ENCODE results near the gene ELP1.
A peak's percentile ranks its signal among the peaks of the same experiment; 100 is the strongest.

ELP1 gene

GRCh38 chr9:108939975-108940374, 6.1 kb upstream of the ELP1 start:
- Histone ChIP-seq H3K9ac (ENCODE audit: low read length) (no peak overlapping the region), H3K23ac (ENCODE audit: low read length in 2 of 2) (no peak overlapping the region)
- 100% methylated on average over 3 of the region's 4 CpGs for WGBS

GRCh38 chr9:108937561-108938305, 3.8 kb upstream of the ELP1 start:
- Histone ChIP-seq H3K4me1 (ENCODE audit: control insufficient read depth, insufficient read depth, low read depth, low read length) (no peaks in the 10 kb centered on the region), H3K27me3 (ENCODE audit: control insufficient read depth in 1 of 2, insufficient read depth in 1 of 2, low read length in 2 of 2) (no peaks in the 10 kb centered on the region), H4K8ac (ENCODE audit: low read length) (no peak overlapping the region), H3K79me1 (replicated peaks; ENCODE audit: low read length, poor library complexity, severe bottlenecking) (peaks cover 13% of the 10 kb centered on the region), H3K4me2 (ENCODE audit: low read length, poor library complexity, severe bottlenecking) (no peak overlapping the region), H3K4me3 (ENCODE audit: insufficient read depth in 1 of 2, low read depth in 1 of 2, low read length in 2 of 2) (no peak overlapping the region), H3K9ac (ENCODE audit: low read length) (no peak overlapping the region), H2BK12ac (ENCODE audit: low read length in 2 of 2) (no peak overlapping the region), H2BK5ac (ENCODE audit: low read depth, low read length, poor library complexity, severe bottlenecking) (no peak overlapping the region), H3K14ac (ENCODE audit: low read length in 2 of 2) (no peak overlapping the region), H2BK15ac (ENCODE audit: low read depth, poor library complexity, severe bottlenecking) (no peak overlapping the region), H4K91ac (ENCODE audit: low read length) (no peak overlapping the region), H2AFZ (ENCODE audit: low read depth, low read length) (no peak overlapping the region), H3K18ac (ENCODE audit: low read depth in 1 of 2, low read length in 2 of 2) (no peak overlapping the region), H3K4ac (ENCODE audit: low read depth in 1 of 2, low read length in 2 of 2) (no peak overlapping the region), H3K27ac (ENCODE audit: low read length, poor library complexity, severe bottlenecking) (no peak overlapping the region), H2BK120ac (ENCODE audit: low read depth, low read length) (no peak overlapping the region), H3K23ac (ENCODE audit: low read length in 2 of 2) (no peak overlapping the region), H2AK5ac (ENCODE audit: low read length, severe bottlenecking) (no peak overlapping the region), H3K9me3 (ENCODE audit: control insufficient read depth, low read length) (no peaks in the 10 kb centered on the region), H3K36me3 (ENCODE audit: control insufficient read depth in 1 of 2, insufficient read depth in 2 of 2, low read depth in 1 of 2, low read length in 2 of 2) (peaks cover 0 to 65% of the 10 kb centered on the region in 2 experiments)
- 96% methylated on average over 3 of the region's 5 CpGs for WGBS
- no peak for DNase-seq

More at GRCh38 chr9:108939975-108940374, 6.1 kb upstream of the ELP1 start:
- H3K4me3 ChIP-seq (ENCODE audit: insufficient read depth in 1 of 2, low read depth in 1 of 2, low read length in 2 of 2) = no peak overlapping the region
- H2BK12ac ChIP-seq (ENCODE audit: low read length in 2 of 2) = no peak overlapping the region
- no peaks in the 10 kb centered on the region for H3K4me1 ChIP-seq (ENCODE audit: control insufficient read depth, insufficient read depth, low read depth, low read length)
- no peak overlapping the region for H2BK120ac ChIP-seq (ENCODE audit: low read depth, low read length)
- H4K8ac ChIP-seq (ENCODE audit: low read length) = no peak overlapping the region
- H2BK15ac ChIP-seq (ENCODE audit: low read depth, poor library complexity, severe bottlenecking) = no peak overlapping the region
- DNase-seq = no peak
- H4K91ac ChIP-seq (ENCODE audit: low read length) = no peak overlapping the region
- no peaks in the 10 kb centered on the region for H3K9me3 ChIP-seq (ENCODE audit: control insufficient read depth, low read length)
- no peaks in the 10 kb centered on the region for H3K27me3 ChIP-seq (ENCODE audit: control insufficient read depth in 1 of 2, insufficient read depth in 1 of 2, low read length in 2 of 2)
- H3K14ac ChIP-seq (ENCODE audit: low read length in 2 of 2) = no peak overlapping the region
- no peak overlapping the region for H2AK5ac ChIP-seq (ENCODE audit: low read length, severe bottlenecking)
- no peak overlapping the region for H3K4ac ChIP-seq (ENCODE audit: low read depth in 1 of 2, low read length in 2 of 2)
- H2AFZ ChIP-seq (ENCODE audit: low read depth, low read length) = no peak overlapping the region
- H3K27ac ChIP-seq (ENCODE audit: low read length, poor library complexity, severe bottlenecking) = no peak overlapping the region
- peaks cover 10% of the 10 kb centered on the region for H3K79me1 ChIP-seq (replicated peaks; ENCODE audit: low read length, poor library complexity, severe bottlenecking)
- H3K4me2 ChIP-seq (ENCODE audit: low read length, poor library complexity, severe bottlenecking) = no peak overlapping the region
- H3K18ac ChIP-seq (ENCODE audit: low read depth in 1 of 2, low read length in 2 of 2) = no peak overlapping the region
- peaks cover 0 to 84% of the 10 kb centered on the region in 2 experiments for H3K36me3 ChIP-seq (ENCODE audit: control insufficient read depth in 1 of 2, insufficient read depth in 2 of 2, low read depth in 1 of 2, low read length in 2 of 2)
- no peak overlapping the region for H2BK5ac ChIP-seq (ENCODE audit: low read depth, low read length, poor library complexity, severe bottlenecking)

GRCh38 chr9:108934323-108934893, 484 bp upstream of the ELP1 start, which contains the start of gene ABITRAM:
TSS of gene ABITRAM (plus strand) at chr9:108934400. CDS start at chr9:108934487, 87 bp downstream.
- H2BK120ac ChIP-seq (ENCODE audit: low read depth, low read length) = peak within 1 kb of the TSS; percentile 83
- H3K36me3 ChIP-seq (ENCODE audit: control insufficient read depth in 1 of 2, insufficient read depth in 2 of 2, low read depth in 1 of 2, low read length in 2 of 2) = peaks cover 2 to 39% of the 10 kb centered on the region in 2 experiments
- H3K4me3 ChIP-seq (ENCODE audit: insufficient read depth in 1 of 2, low read depth in 1 of 2, low read length in 2 of 2) = peak within 1 kb of the TSS; percentile 96 to 98
- H2AFZ ChIP-seq (ENCODE audit: low read depth, low read length) = peak within 1 kb of the TSS; percentile 100
- H3K4ac ChIP-seq (ENCODE audit: low read depth in 1 of 2, low read length in 2 of 2) = peak within 1 kb of the TSS; percentile 79 to 90
- H3K23ac ChIP-seq (ENCODE audit: low read length in 2 of 2) = peak within 1 kb of the TSS in 1 of 2 experiments; percentile 83
- H3K18ac ChIP-seq (ENCODE audit: low read depth in 1 of 2, low read length in 2 of 2) = peak within 1 kb of the TSS; percentile 89 to 95
- no peaks in the 10 kb centered on the region for H3K9me3 ChIP-seq (ENCODE audit: control insufficient read depth, low read length)
- peak within 1 kb of the TSS in 1 of 2 experiments; percentile 86 for H2BK12ac ChIP-seq (ENCODE audit: low read length in 2 of 2)
- peak; percentile 86 for DNase-seq
- H3K4me1 ChIP-seq (ENCODE audit: control insufficient read depth, insufficient read depth, low read depth, low read length) = no peaks in the 10 kb centered on the region
- peak within 1 kb of the TSS; percentile 81 for H2BK5ac ChIP-seq (ENCODE audit: low read depth, low read length, poor library complexity, severe bottlenecking)
- peak within 1 kb of the TSS; percentile 78 for H3K4me2 ChIP-seq (ENCODE audit: low read length, poor library complexity, severe bottlenecking)
- 2% methylated on average over 47 of the region's 47 CpGs for WGBS
- H3K27ac ChIP-seq (ENCODE audit: low read length, poor library complexity, severe bottlenecking) = peak within 1 kb of the TSS; percentile 94
- H3K79me1 ChIP-seq (replicated peaks; ENCODE audit: low read length, poor library complexity, severe bottlenecking) = peaks cover 16% of the 10 kb centered on the region
- peak within 1 kb of the TSS; percentile 94 for H4K91ac ChIP-seq (ENCODE audit: low read length)
- peak within 1 kb of the TSS; percentile 93 for H3K9ac ChIP-seq (ENCODE audit: low read length)
- H4K8ac ChIP-seq (ENCODE audit: low read length) = peak within 1 kb of the TSS; percentile 95
- H2AK5ac ChIP-seq (ENCODE audit: low read length, severe bottlenecking) = no peak within 1 kb of the TSS
- no peaks in the 10 kb centered on the region for H3K27me3 ChIP-seq (ENCODE audit: control insufficient read depth in 1 of 2, insufficient read depth in 1 of 2, low read length in 2 of 2)
- H3K14ac ChIP-seq (ENCODE audit: low read length in 2 of 2) = peak within 1 kb of the TSS in 1 of 2 experiments; percentile 98
- H2BK15ac ChIP-seq (ENCODE audit: low read depth, poor library complexity, severe bottlenecking) = no peak within 1 kb of the TSS

GRCh38 chr9:108933231-108933717, 650 bp downstream of the ELP1 start:
- WGBS = 5% methylated on average over 25 of the region's 25 CpGs
- H4K8ac ChIP-seq (ENCODE audit: low read length) = peak overlapping the region; percentile 33
- H3K4me1 ChIP-seq (ENCODE audit: control insufficient read depth, insufficient read depth, low read depth, low read length) = no peaks in the 10 kb centered on the region
- no peak overlapping the region for H2BK5ac ChIP-seq (ENCODE audit: low read depth, low read length, poor library complexity, severe bottlenecking)
- no peaks in the 10 kb centered on the region for H3K9me3 ChIP-seq (ENCODE audit: control insufficient read depth, low read length)
- peak overlapping the region; percentile 94 for H3K27ac ChIP-seq (ENCODE audit: low read length, poor library complexity, severe bottlenecking)
- H2BK15ac ChIP-seq (ENCODE audit: low read depth, poor library complexity, severe bottlenecking) = no peak overlapping the region
- H3K36me3 ChIP-seq (ENCODE audit: control insufficient read depth in 1 of 2, insufficient read depth in 2 of 2, low read depth in 1 of 2, low read length in 2 of 2) = peaks cover 2 to 38% of the 10 kb centered on the region in 2 experiments
- H2AK5ac ChIP-seq (ENCODE audit: low read length, severe bottlenecking) = no peak overlapping the region
- peak overlapping the region; percentile 93 for H3K9ac ChIP-seq (ENCODE audit: low read length)
- H3K4ac ChIP-seq (ENCODE audit: low read depth in 1 of 2, low read length in 2 of 2) = peak overlapping the region in 1 of 2 experiments; percentile 90
- H3K79me1 ChIP-seq (replicated peaks; ENCODE audit: low read length, poor library complexity, severe bottlenecking) = peaks cover 20% of the 10 kb centered on the region
- H4K91ac ChIP-seq (ENCODE audit: low read length) = no peak overlapping the region
- peak overlapping the region; percentile 96 to 98 for H3K4me3 ChIP-seq (ENCODE audit: insufficient read depth in 1 of 2, low read depth in 1 of 2, low read length in 2 of 2)
- H2BK120ac ChIP-seq (ENCODE audit: low read depth, low read length) = no peak overlapping the region
- H3K4me2 ChIP-seq (ENCODE audit: low read length, poor library complexity, severe bottlenecking) = peak overlapping the region; percentile 78
- peak overlapping the region in 1 of 2 experiments; percentile 53 for H3K14ac ChIP-seq (ENCODE audit: low read length in 2 of 2)
- peak; percentile 40 for DNase-seq
- H3K18ac ChIP-seq (ENCODE audit: low read depth in 1 of 2, low read length in 2 of 2) = peak overlapping the region; percentile 2 to 94
- H3K27me3 ChIP-seq (ENCODE audit: control insufficient read depth in 1 of 2, insufficient read depth in 1 of 2, low read length in 2 of 2) = no peaks in the 10 kb centered on the region
- peak overlapping the region; percentile 100 for H2AFZ ChIP-seq (ENCODE audit: low read depth, low read length)
- peak overlapping the region in 1 of 2 experiments; percentile 59 for H2BK12ac ChIP-seq (ENCODE audit: low read length in 2 of 2)
- H3K23ac ChIP-seq (ENCODE audit: low read length in 2 of 2) = peak overlapping the region in 1 of 2 experiments; percentile 83
